ENCODE results near the gene THRB. TPM values are rescaled to one million over a fixed set of nuclear protein-coding genes. Genes with fewer than 3 reads are reported as not detected.
A peak's percentile ranks its signal among the peaks of the same experiment; 100 is the strongest.

THRB gene
- total RNA-seq, 3 donors from 2014 or later, result 25.1 to 75.5 (median 59.8) TPM

- Histone ChIP-seq H3K36me3 (ENCODE audit: low read depth) (no peaks in the 10 kb centered on the region), H3K9me3 (no peaks in the 10 kb centered on the region), H3K4me3 (no peak overlapping the region), H3K4me1 (ENCODE audit: low read depth) (no peaks in the 10 kb centered on the region)
- DNase-seq, result no peak
- intact Hi-C loops (cut with DNase I, micrococcal nuclease), result no loop called here
- peak; percentile 16 for ATAC-seq
- TF ChIP-seq CTCF (IDR thresholded peaks at IDR 0.05), result no peak
Measured at GRCh38 chr3:24086617-24087404, 407.8 kb downstream of the THRB start.

- Histone ChIP-seq H3K4me1 (ENCODE audit: low read depth) (no peaks in the 10 kb centered on the region), H3K36me3 (ENCODE audit: low read depth) (no peaks in the 10 kb centered on the region), H3K4me3 (no peak overlapping the region), H3K9me3 (no peaks in the 10 kb centered on the region)
- intact Hi-C loops (cut with DNase I, micrococcal nuclease), result no loop called here
- DNase-seq (no peak), ATAC-seq (no peak)
- TF ChIP-seq CTCF (IDR thresholded peaks at IDR 0.05), result no peak
Measured at GRCh38 chr3:24086206-24086605, 408.4 kb downstream of the THRB start.

- intact Hi-C loops (cut with DNase I, micrococcal nuclease), result no loop called here
- DNase-seq (no peak), ATAC-seq (no peak)
- TF ChIP-seq CTCF (IDR thresholded peaks at IDR 0.05), result no peak
- Histone ChIP-seq H3K36me3 (ENCODE audit: low read depth) (no peaks in the 10 kb centered on the region), H3K4me3 (no peak overlapping the region), H3K9me3 (no peaks in the 10 kb centered on the region), H3K4me1 (ENCODE audit: low read depth) (no peaks in the 10 kb centered on the region)
Measured at GRCh38 chr3:24072193-24072592, 422.5 kb downstream of the THRB start.

GRCh38 chr3:24069045-24069444 is 425.6 kb downstream of the THRB start:
- intact Hi-C loops (cut with DNase I, micrococcal nuclease), result no loop called here
- DNase-seq (peak in 1 of 3 donors; percentile 14), ATAC-seq (peak; percentile 29)
- Histone ChIP-seq H3K36me3 (ENCODE audit: low read depth) (no peaks in the 10 kb centered on the region), H3K4me1 (ENCODE audit: low read depth) (no peaks in the 10 kb centered on the region), H3K4me3 (no peak overlapping the region), H3K9me3 (no peaks in the 10 kb centered on the region)
- no peak for TF ChIP-seq CTCF (IDR thresholded peaks at IDR 0.05)

- no peak for TF ChIP-seq CTCF (IDR thresholded peaks at IDR 0.05)
- intact Hi-C loops (cut with DNase I, micrococcal nuclease), result no loop called here
- no peaks in the 10 kb centered on the region for H3K4me1 ChIP-seq (ENCODE audit: low read depth)
- H3K9me3 ChIP-seq, result no peaks in the 10 kb centered on the region
- H3K4me3 ChIP-seq, result no peak overlapping the region
- ATAC-seq (no peak), DNase-seq (no peak)
- H3K36me3 ChIP-seq (ENCODE audit: low read depth), result no peaks in the 10 kb centered on the region
Measured at GRCh38 chr3:24067483-24067882, 427.2 kb downstream of the THRB start.

Small RNA genes within 50 kb of the gene (microRNA-seq; reads per million reads assigned to microRNA genes)
- gene MIR4792, result not detected
